ENCODE results near the gene CSPG4. TPM values are rescaled to one million over a fixed set of nuclear protein-coding genes. Genes with fewer than 3 reads are reported as not detected.

The CSPG4 gene
- total and polyA plus RNA-seq, 9 of the 15 experiments (the other 6 are each of a cell fraction or from before 2014, with no cell fraction given) = under 0.01 to 0.07 (median 0.04) TPM; not detected in 5

GRCh38 chr15:75640483-75641178, 72.0 kb downstream of the CSPG4 start (continued):
- peak; percentile 51; the same call in 1 of the 2 replicates for TF ChIP-seq NR4A1 (CRISPR knock-in tag; IDR thresholded peaks at IDR 0.05)
- TF ChIP-seq NR4A1 (tag; IDR thresholded peaks at IDR 0.05) = no peak
- TF ChIP-seq MAZ (CRISPR knock-in tag; conservative IDR thresholded peaks at IDR 0.05 in 1 of 2, IDR thresholded peaks at IDR 0.05 in 1 of 2) = peak in 1 of 2 experiments; percentile 19; a peak in 2 of 4 replicates
- TF ChIP-seq RCOR1 (IDR thresholded peaks at IDR 0.05; ENCODE audit: borderline replicate concordance in 1 of 2, low read depth in 2 of 2, low read length in 2 of 2) = 0 out of 4 replicates have a peak, but pooled peaks of 1 of the 2 experiments have one; percentile 24
- no peak for TF ChIP-seq STAT5B (CRISPR knock-in tag; IDR thresholded peaks at IDR 0.05)
- no peak for TF ChIP-seq KAT2B (IDR thresholded peaks at IDR 0.05; ENCODE audit: low read depth, low read length)
- TF ChIP-seq BRD9 (IDR thresholded peaks at IDR 0.05; ENCODE audit: low read depth, partially characterized antibody) = peak; percentile 22
- 0 out of 2 replicates have a peak, but pooled peaks have one; percentile 16 for TF ChIP-seq ZNF444 (CRISPR knock-in tag; IDR thresholded peaks at IDR 0.05)
- TF ChIP-seq, protein P1, sequence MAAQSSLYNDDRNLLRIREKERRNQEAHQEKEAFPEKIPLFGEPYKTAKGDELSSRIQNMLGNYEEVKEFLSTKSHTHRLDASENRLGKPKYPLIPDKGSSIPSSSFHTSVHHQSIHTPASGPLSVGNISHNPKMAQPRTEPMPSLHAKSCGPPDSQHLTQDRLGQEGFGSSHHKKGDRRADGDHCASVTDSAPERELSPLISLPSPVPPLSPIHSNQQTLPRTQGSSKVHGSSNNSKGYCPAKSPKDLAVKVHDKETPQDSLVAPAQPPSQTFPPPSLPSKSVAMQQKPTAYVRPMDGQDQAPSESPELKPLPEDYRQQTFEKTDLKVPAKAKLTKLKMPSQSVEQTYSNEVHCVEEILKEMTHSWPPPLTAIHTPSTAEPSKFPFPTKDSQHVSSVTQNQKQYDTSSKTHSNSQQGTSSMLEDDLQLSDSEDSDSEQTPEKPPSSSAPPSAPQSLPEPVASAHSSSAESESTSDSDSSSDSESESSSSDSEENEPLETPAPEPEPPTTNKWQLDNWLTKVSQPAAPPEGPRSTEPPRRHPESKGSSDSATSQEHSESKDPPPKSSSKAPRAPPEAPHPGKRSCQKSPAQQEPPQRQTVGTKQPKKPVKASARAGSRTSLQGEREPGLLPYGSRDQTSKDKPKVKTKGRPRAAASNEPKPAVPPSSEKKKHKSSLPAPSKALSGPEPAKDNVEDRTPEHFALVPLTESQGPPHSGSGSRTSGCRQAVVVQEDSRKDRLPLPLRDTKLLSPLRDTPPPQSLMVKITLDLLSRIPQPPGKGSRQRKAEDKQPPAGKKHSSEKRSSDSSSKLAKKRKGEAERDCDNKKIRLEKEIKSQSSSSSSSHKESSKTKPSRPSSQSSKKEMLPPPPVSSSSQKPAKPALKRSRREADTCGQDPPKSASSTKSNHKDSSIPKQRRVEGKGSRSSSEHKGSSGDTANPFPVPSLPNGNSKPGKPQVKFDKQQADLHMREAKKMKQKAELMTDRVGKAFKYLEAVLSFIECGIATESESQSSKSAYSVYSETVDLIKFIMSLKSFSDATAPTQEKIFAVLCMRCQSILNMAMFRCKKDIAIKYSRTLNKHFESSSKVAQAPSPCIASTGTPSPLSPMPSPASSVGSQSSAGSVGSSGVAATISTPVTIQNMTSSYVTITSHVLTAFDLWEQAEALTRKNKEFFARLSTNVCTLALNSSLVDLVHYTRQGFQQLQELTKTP (IDR thresholded peaks at IDR 0.05; ENCODE audit: low read depth in 1 of 2, partially characterized antibody in 2 of 2) = peak in 1 of 2 experiments; percentile 18
- no peak for TF ChIP-seq ZNF512 (tag; IDR thresholded peaks at IDR 0.05)
- TF ChIP-seq, protein P2, sequence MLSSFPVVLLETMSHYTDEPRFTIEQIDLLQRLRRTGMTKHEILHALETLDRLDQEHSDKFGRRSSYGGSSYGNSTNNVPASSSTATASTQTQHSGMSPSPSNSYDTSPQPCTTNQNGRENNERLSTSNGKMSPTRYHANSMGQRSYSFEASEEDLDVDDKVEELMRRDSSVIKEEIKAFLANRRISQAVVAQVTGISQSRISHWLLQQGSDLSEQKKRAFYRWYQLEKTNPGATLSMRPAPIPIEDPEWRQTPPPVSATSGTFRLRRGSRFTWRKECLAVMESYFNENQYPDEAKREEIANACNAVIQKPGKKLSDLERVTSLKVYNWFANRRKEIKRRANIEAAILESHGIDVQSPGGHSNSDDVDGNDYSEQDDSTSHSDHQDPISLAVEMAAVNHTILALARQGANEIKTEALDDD (IDR thresholded peaks at IDR 0.05) = peak; percentile 75
- TF ChIP-seq NR3C1 (CRISPR knock-in tag; IDR thresholded peaks at IDR 0.05) = no peak
- TF ChIP-seq ZNF280B (CRISPR knock-in tag; IDR thresholded peaks at IDR 0.05) = no peak
- peak; percentile 14; the same call in 1 of the 2 replicates for TF ChIP-seq NKRF (IDR thresholded peaks at IDR 0.05; ENCODE audit: borderline replicate concordance)
- no peak for TF ChIP-seq NFE2L1 (tag; IDR thresholded peaks at IDR 0.05; ENCODE audit: borderline replicate concordance, low read depth)
- 0 out of 2 replicates have a peak, but pooled peaks have one; percentile 14 for TF ChIP-seq NFRKB (IDR thresholded peaks at IDR 0.05; ENCODE audit: low read depth)
